Measurements from ENCODE around the gene MINK1.
A peak's percentile ranks its signal among the peaks of the same experiment; 100 is the strongest.
"Not testable (repeated sequence)": the region's sequence is repeated elsewhere in the genome, so short reads cannot be mapped to it uniquely, and the experiment has no call there.

MINK1 gene

GRCh38 chr17:4901648-4902344, 68.7 kb downstream of the MINK1 start:
- DNase-seq, result no peak

GRCh38 chr17:4902540-4902939, 69.4 kb downstream of the MINK1 start:
- no peak for DNase-seq

- peak; percentile 84 for DNase-seq
Measured at GRCh38 chr17:4903051-4903818, 70.1 kb downstream of the MINK1 start, which contains the start of gene CHRNE. CHRNE (minus strand) TSS chr17:4903098; CDS start chr17:4903063, 35 bp downstream.

GRCh38 chr17:4906642-4907041, 73.5 kb downstream of the MINK1 start:
- DNase-seq, result not testable (repeated sequence)

GRCh38 chr17:4908301-4908700, 75.2 kb downstream of the MINK1 start:
- DNase-seq, result peak; percentile 13

- peak; percentile 76 for DNase-seq
Measured at GRCh38 chr17:4908711-4909496, 75.8 kb downstream of the MINK1 start.

GRCh38 chr17:4913994-4914393, 80.9 kb downstream of the MINK1 start:
- no peak for DNase-seq

- not testable (repeated sequence) for DNase-seq
Measured at GRCh38 chr17:4914551-4914950, 81.4 kb downstream of the MINK1 start.

- DNase-seq, result no peak
Measured at GRCh38 chr17:4919511-4920047, 86.4 kb downstream of the MINK1 start.

GRCh38 chr17:4920351-4921048, 87.4 kb downstream of the MINK1 start:
- DNase-seq, result no peak

- DNase-seq, result no peak
Measured at GRCh38 chr17:4921320-4921719, 88.2 kb downstream of the MINK1 start.

- not testable (repeated sequence) for DNase-seq
Measured at GRCh38 chr17:4926577-4927335, 93.6 kb downstream of the MINK1 start.

GRCh38 chr17:4928881-4929280, 95.7 kb downstream of the MINK1 start:
- no peak for DNase-seq

- DNase-seq, result no peak
Measured at GRCh38 chr17:4931963-4932362, 98.8 kb downstream of the MINK1 start, which contains the start of gene GP1BA. GP1BA (plus strand) TSS chr17:4932277; CDS start chr17:4932605, 328 bp downstream.

- no peak for DNase-seq
Measured at GRCh38 chr17:4932756-4933155, 99.6 kb downstream of the MINK1 start.

GRCh38 chr17:4933646-4934045, 100.5 kb downstream of the MINK1 start:
- DNase-seq, result no peak

- peak; percentile 32 for DNase-seq
Measured at GRCh38 chr17:4934173-4934979, 101.2 kb downstream of the MINK1 start.

GRCh38 chr17:4935650-4936049, 102.5 kb downstream of the MINK1 start:
- DNase-seq, result no peak

- no peak for DNase-seq
Measured at GRCh38 chr17:4936436-4936835, 103.3 kb downstream of the MINK1 start.

- no peak for DNase-seq
Measured at GRCh38 chr17:4937553-4937952, 104.4 kb downstream of the MINK1 start.

- no peak for DNase-seq
Measured at GRCh38 chr17:4938069-4938491, 104.9 kb downstream of the MINK1 start.
